NCI-H82 (cell line): Measurements from ENCODE around the gene LPGAT1.
"Not testable (repeated sequence)": the region's sequence is repeated elsewhere in the genome, so short reads cannot be mapped to it uniquely, and the experiment has no call there.

Source experiments
- DNase-seq: peaks from one replicate; lab custom pipeline; 2025; lab: John Stamatoyannopoulos, UW

LPGAT1 gene

DNA sequence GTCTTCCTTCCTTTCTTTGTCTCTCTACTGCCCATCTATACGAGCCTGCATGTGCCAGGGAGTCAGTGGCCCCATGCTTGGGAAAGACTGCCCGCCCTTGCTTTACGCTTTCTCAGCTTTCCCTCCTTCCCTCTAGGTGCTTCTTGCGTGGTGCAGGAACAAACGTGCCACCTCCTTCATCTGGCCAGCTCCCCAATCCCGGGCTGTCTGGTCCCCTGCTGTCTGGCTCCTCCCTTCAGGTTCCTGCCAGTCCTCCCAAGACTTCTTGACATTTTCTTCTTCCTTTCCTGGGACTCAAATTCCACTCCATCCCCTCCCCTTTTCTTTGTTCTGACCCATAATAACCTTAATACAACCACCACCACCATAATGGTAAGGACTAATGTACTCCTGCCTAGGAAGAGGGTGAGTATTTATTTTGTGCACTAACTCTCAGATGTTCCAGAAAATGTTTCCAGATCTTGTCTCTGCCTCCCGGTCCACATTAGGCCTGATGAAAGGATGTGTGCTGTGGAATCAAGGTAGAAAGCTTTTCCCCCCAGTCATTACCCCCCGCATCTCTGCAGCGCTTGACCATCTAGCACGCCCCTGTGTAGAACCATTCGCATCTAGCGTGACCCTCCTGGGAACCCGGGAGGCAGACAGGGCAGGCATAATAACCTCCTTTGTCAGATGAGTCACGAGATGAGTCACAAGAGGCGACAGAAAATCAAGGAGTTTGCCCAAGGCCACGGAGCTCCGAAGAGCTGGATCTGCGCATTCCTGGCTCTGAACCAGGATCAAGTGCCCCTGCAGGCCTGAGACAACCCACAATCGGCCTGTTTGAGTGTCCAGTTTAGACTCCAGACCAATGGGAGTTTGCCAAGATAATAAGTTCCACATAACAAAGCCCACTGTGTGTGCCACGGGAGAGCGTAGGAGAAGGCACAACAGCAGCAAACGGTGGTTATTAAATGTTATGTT, 95.1 kb downstream of the LPGAT1 start:
- DNase-seq: no peak

DNA sequence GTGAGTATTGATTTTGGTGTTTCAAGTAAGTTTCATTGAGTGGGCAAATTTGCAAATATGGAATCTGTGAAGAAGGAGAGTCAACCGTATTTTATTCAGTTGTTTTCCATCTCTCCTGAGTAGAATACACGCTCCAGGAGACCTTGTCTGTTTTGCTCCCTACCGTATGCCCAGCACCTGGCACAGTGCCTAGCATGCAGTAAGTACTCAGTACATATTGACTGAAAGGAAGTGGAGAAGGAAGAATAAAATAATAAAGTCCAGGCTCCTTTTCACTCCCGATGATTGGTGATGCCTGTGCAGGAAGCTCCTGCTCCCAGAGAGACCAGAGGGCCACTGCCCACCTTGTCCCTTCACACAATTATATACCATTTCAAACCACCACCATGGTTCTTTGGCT, 95.8 kb downstream of the LPGAT1 start:
- no peak for DNase-seq

GRCh38 chr1:211734359-211734758, 96.2 kb downstream of the LPGAT1 start:
- DNase-seq: no peak

DNA sequence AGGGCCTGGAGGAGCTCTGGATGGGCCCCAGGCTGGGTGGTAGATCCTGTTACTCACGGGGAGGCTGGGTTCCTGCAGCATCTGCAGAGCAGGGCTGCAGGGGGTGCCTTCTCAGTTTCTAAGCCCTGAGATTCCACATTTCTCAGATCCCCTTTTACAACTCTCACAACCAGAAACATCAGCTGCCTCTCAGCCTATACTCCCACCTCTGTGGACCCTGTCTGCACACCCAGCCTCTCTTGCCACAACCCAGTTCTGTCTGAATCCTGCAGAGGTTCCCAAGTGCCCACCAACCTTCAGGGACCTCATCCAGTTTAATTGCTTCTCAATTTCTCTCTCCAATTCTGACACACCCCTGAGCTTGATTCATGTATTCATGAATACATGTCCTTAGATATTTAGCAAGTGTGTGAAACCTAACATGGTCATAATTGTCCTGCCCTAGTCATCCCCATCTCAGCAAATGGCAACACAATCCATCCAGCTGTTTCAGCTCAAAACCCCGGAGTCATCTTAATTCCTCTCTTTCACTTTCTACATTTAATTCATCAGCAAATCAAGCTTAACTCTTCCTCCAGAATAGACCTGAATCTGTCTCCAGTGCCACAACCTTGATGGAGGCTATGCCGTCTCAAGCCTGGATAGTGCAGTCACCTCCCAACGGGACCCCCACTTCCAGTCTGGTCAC, 98.1 kb downstream of the LPGAT1 start:
- peak; percentile 53 for DNase-seq

DNA sequence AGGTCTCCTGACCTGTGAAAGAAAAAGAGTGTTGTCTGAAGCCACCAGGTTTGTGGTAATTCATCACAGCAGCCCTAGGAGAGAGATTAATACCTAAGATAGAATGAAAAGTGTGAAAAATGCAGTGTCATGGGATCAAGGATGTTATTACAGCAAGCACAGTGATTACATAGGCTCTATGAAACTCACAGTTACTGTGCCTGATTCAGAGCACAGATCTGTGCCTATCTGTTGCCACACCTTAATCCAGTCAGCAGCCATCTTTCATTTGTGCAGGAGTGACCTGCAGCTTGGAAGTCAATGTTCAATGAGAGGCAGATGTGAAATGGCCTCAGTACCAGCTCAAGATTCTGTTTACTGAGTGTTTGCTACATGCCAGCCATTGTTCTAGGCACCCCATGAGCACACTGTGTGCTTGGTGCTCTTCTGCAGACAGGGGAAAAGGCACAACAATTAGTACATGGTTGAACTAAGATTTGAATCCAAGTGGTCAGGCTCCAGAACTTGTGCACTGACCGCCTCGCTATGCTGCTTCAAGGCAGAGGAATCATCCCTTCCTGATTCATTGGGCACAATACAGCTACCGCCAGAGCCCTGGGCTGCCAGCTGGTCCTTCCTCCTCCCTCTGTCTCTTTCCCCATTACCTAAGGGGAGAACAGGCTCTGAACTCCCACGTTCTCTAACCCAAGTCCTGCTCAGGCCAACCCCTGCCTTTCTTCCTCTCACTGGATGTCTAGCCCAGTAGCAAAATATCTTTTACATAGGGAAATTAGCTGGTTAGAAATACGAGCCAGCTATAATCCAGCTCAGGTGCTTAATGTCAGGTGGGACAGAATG, 98.9 kb downstream of the LPGAT1 start:
- peak; percentile 53 for DNase-seq

- no peak for DNase-seq
Observed at GRCh38 chr1:211730347-211730746, 100.2 kb downstream of the LPGAT1 start.

DNA sequence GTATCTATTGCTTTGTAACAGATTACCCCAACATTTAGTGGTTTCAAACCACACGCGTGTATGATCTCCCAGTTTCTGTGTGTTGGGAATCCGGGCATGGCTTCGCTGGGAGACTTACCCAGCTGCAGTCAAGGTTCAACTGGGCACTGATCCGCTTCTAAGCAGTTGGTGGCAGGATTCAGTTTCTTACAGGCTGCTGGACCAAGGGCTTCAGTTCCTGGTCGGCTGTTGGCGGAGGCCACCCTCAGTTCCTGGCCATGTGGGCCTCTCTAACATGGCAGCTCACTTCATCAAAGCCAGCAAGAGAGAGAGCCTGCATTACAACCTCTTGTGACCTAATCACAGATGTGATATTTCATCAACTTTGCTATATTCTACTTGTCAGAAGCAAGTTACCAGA, 101.3 kb downstream of the LPGAT1 start:
- DNase-seq: no peak

DNA sequence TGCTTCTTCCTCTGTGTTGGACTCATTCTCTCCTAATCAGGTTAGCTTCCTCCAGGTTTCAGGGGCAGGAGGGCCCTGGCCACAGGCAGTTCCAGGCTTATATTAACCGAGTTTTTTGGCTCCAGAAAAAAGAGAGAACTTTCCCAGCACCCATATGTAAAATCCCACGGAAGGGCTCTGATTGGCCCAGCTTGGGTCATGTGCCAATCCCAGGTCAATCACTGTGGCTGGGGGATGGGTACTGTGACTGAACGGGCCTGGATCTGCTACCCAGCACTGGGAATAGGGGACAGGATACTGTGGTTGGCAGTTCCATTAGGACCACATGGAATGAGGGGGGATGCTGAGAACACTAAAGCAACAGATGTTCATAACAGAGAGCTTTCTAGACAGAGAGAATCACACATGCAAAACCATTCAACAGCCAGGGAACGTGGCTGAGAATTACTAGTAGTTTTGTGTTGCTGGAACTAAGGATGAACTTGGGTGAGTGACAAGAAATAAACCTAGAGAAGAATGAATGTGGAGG, 104.0 kb downstream of the LPGAT1 start:
- peak; percentile 31 for DNase-seq

GRCh38 chr1:211724687-211725196, 105.8 kb downstream of the LPGAT1 start:
- no peak for DNase-seq

DNA sequence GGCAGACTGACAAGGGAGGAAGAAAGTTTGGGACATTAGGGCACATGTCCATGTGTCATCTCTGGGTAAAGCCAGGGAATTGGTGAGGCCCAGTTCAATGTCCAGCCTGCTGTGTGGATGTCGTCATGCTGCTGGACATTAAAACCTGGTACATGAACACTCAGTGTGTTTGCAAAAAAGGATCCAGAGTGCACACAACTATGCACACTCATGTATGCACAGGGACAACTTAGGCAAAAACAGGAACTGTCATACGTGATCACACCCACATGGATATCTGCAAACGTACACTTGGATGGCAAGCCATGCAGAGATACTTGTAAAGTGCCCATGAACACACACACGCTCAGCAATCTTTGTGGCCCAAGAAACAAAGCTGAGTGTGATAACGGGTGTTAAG, 107.3 kb downstream of the LPGAT1 start:
- no peak for DNase-seq

DNA sequence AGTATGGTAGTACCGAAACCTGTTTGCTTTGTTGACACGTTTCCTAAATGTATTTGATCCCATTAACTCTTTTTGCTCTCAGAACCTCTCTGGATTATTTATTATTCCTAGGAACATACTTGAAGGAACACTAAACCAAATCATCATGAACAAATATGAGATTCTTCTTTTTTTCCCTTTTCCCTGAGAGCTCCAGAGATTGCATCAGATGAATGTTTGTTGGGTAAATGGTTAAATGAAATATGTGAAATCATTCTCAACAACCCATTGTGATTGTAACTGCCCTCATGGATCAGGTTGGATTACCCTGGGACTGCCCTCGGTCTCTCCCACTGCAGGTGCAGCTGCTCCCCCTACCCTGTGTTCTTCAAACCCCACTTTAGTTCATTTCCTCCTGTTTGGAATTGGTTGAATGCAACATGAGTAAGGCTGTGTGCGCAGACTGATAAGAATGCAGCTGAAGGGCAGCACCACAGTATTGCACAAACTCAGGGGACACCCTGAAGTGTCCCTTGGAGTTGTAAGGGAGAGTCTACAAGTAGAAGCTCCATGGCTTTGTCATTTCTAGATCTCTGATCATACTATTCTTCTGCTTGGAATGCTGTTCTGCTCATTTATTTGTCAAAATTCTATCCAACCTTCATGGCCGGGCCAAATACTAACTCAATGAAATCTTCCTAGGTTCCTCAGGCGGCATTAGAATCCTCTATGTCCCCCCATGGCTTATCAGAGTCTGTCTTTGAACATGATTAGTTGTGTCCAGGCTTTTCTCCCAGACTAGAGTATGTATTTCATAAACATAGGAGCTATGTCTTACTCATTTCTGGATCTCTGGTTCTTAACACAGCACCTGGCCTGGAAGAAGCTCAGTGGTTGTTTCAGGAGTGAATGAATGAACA, 108.0 kb downstream of the LPGAT1 start:
- no peak for DNase-seq

DNA sequence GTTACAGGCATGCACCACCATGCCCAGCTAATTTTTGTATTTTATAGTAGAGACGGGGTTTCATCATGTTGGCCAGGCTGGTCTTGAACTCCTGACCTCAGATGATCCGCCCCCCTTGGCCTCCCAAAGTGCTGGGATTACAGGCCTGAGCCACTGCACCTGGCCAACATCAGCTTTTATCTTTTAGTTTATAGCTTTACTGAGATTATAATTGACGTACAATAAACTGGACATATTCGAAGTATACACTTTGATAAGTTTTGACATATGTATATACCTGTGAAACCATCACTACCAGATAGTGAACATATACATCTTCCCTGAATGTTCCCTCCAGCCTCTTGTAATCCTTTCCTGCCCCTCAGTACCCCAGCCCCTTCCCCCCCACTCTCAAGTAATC, 114.0 kb downstream of the LPGAT1 start:
- not testable (repeated sequence) for DNase-seq

- DNase-seq: peak; percentile 97
Observed at GRCh38 chr1:211715971-211716370, 114.6 kb downstream of the LPGAT1 start.

GRCh38 chr1:211714154-211714553, 116.4 kb downstream of the LPGAT1 start:
- DNase-seq: no peak

DNA sequence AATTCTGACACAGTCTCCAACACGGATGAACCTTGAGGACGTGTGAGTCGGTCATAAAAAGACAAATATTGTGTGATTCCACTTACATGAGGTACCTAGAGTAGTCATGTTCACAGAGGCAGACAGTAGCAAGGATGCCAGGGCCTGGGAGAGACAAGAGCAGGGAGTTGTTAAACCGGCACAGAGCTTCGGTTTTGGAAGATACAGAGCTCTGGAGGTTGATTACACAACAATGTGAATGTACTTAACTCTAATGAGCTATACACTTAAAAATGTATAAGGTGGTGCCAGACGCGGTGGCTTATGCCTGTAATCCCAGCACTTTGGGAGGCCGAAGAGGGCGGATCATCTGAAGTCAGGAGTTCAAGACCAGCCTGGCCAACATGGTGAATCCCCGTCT, 117.3 kb downstream of the LPGAT1 start:
- no peak for DNase-seq

- DNase-seq: peak; percentile 47
Observed at GRCh38 chr1:211711315-211711705, 119.3 kb downstream of the LPGAT1 start.

DNA sequence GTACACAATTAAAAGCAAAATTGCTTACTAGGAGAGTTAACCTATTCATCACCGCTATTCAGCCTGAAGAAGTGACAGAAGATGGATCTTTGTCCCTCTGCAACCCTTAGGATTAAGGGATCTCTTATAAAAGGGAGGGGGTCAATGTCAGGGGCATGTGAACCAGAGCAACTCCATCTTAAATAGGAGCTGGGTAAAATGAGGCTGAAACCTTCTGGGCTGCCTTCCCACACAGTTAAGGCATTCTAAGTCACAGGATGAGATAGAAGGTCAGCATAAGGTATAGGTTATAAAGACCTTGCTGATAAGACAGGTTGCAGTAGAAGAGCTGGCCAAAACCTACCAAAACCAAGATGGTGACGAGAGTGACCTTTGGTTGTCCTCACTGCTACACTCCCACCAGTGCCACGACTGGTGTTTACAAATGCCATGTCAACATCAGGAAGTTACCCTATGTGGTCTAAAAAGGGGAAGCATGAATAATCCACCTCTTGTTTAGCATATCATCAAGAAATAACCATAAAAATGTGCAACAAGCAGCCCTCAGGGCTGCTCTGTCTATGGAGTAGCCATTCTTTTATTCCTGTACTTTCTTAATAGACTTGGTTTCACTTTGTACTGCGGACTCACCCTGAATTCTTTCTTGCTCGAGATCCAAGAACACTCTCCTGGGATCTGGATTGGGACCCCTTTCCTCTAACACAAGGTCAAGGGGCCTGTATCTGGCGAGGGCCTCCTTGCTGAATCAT, 119.8 kb downstream of the LPGAT1 start:
- DNase-seq: no peak

GRCh38 chr1:211708926-211709325, 121.6 kb downstream of the LPGAT1 start:
- DNase-seq: peak; percentile 69

DNA sequence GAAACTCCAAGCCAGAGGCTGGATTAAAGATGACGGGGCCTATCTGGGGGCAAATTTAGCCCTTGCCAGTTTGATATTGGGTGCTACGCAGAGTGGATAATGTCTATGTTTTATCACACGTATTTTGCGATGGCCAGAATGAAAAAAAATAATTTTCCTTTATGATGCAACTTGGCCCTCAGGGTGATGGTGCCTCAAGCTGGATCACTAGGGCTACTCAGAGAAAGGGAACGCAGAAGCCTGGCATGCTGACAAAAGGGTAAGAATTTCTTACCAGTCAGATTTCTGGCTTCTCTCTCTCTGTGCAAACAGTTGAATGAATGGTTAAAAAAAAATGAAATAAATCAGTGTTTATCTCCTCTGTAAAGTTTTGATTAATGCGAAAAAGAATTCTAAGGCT, 122.6 kb downstream of the LPGAT1 start:
- no peak for DNase-seq

GRCh38 chr1:211705467-211706091, 125.0 kb downstream of the LPGAT1 start:
- DNase-seq: peak; percentile 57
